ENCODE data around the gene NUDC.

DNA sequence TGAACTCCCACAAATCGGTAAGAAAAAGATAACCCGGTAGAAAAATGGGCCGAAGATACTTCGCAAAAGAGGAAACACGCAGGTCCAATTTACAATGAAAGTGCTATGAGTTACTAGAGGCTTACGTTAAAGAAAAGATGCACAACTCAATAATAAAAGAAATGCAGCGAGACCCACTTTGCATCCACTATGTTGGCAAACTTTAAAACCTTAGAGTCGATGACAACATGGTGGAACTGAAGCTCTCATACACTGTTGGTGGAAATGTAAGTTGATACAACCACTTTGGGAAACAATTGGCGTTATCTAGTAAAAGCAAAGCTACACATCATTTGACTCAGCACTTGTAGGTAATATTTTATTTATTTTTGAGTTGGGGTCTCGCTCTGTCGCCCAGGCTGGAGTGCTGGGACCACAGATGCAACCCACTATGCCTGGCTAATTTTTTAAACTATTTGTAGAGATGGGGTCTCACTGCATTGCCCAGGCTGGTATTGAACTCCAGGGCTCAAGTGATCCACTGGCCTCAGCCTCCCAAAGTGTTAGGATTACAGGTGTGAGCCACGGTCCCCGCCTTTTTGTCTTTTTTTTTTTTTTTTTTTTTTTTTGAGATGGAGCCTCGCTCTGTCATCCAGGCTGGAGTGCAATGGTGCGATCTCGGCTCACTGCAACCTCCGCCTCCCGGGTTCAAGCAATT lies 20.6 kb upstream of the NUDC start:
- TF ChIP-seq CTCF (IDR thresholded peaks at IDR 0.05 in 2 of 3, conservative IDR thresholded peaks at IDR 0.05 in 1 of 3; ENCODE audit: control insufficient read depth in 2 of 3, extremely low read depth in 1 of 3, insufficient read depth in 1 of 3, low read depth in 3 of 3, low read length in 3 of 3) (no peak), ESRRA (IDR thresholded peaks at IDR 0.05; ENCODE audit: low read length) (no peak), BCLAF1 (IDR thresholded peaks at IDR 0.05) (no peak), ZNF274 (IDR thresholded peaks at IDR 0.05; ENCODE audit: insufficient read depth, insufficient read length) (no peak), FOXM1 (IDR thresholded peaks at IDR 0.05; ENCODE audit: low read depth, low read length) (no peak), EZH2 (IDR thresholded peaks at IDR 0.05; ENCODE audit: borderline replicate concordance, control insufficient read depth, low read depth, low read length) (no peak), POLR2A (IDR thresholded peaks at IDR 0.05; ENCODE audit: low read depth, low read length) (no peak)

Data from GM12878 (cell line).